HEK293T (cell line): Measurements from ENCODE around the gene CCDC30.

Experiments
- CTCF ChIA-PET: fragments of 350-600 bp; formaldehyde crosslinking; extraction: SDS; loops from one replicate; lab custom pipeline; 2021; ENCODE audit warnings: antibody characterized with exemption, inconsistent platforms; lab: Yijun Ruan, JAX
- POLR2A ChIA-PET: fragments of 350-600 bp; formaldehyde crosslinking; extraction: SDS; loops from one replicate; lab custom pipeline; 2020; ENCODE audit warnings: antibody characterized with exemption, inconsistent platforms; lab: Yijun Ruan, JAX
- DNase-seq: peaks from one replicate; pipeline ENCODE4 v3.0.0; 2012; ENCODE audit warnings: mixed read lengths; ENCODE audit errors: extremely low spot score
- ARNT ChIP-seq: fragments of 450-650 bp; IDR thresholded peaks from 2 replicates; pipeline ENCODE4 v1.6.1; 2017; ENCODE audit warnings: mild to moderate bottlenecking
- BHLHE40 ChIP-seq: fragments of 450-650 bp; IDR thresholded peaks from 2 replicates; pipeline ENCODE4 v1.6.1; 2016; ENCODE audit warnings: mild to moderate bottlenecking, moderate library complexity, borderline replicate concordance
- CTBP1 ChIP-seq: fragments of 450-650 bp; IDR thresholded peaks from 2 replicates; pipeline ENCODE4 v1.6.1; 2016; ENCODE audit warnings: borderline replicate concordance
- ELF4 ChIP-seq: fragments of 450-650 bp; IDR thresholded peaks from 2 replicates; pipeline ENCODE4 v1.6.1; 2017; ENCODE audit warnings: antibody characterized with exemption
- FOXA1 ChIP-seq: fragments of 450-650 bp; IDR thresholded peaks from 2 replicates; pipeline ENCODE4 v1.6.1; 2016; ENCODE audit warnings: mild to moderate bottlenecking
- FOXK2 ChIP-seq: fragments of 450-650 bp; IDR thresholded peaks from 2 replicates; pipeline ENCODE4 v1.6.1; 2016; ENCODE audit warnings: mild to moderate bottlenecking
- FOXM1 ChIP-seq: fragments of 450-650 bp; IDR thresholded peaks from 2 replicates; pipeline ENCODE4 v1.6.1; 2017; ENCODE audit warnings: mild to moderate bottlenecking, borderline replicate concordance
- HDGF ChIP-seq: fragments of 450-650 bp; IDR thresholded peaks from 2 replicates; pipeline ENCODE4 v1.6.1; 2017; ENCODE audit warnings: antibody characterized with exemption, borderline replicate concordance
- L3MBTL2 ChIP-seq: fragments of 450-650 bp; conservative IDR thresholded peaks from 2 replicates; pipeline ENCODE4 v1.6.1; 2016; ENCODE audit warnings: mild to moderate bottlenecking
- LEF1 ChIP-seq: fragments of 450-650 bp; IDR thresholded peaks from 2 replicates; pipeline ENCODE4 v1.6.1; 2017; ENCODE audit warnings: mild to moderate bottlenecking, borderline replicate concordance
- NFRKB ChIP-seq: fragments of 450-650 bp; IDR thresholded peaks from 2 replicates; pipeline ENCODE4 v1.6.1; 2016; ENCODE audit warnings: mild to moderate bottlenecking, moderate library complexity
- SP1 ChIP-seq: fragments of 450-650 bp; IDR thresholded peaks from 2 replicates; pipeline ENCODE4 v1.6.1; 2017
- SUZ12 ChIP-seq: fragments of 450-650 bp; IDR thresholded peaks from 2 replicates; pipeline ENCODE4 v1.6.1; 2016; ENCODE audit warnings: mild to moderate bottlenecking
- TARDBP ChIP-seq: fragments of 450-650 bp; IDR thresholded peaks from 2 replicates; pipeline ENCODE4 v1.6.1; 2016
- ZNF384 ChIP-seq: fragments of 450-650 bp; IDR thresholded peaks from 2 replicates; pipeline ENCODE4 v1.6.1; 2016
- TF ChIP-seq, protein P1 (sequence below): fragments of 450-650 bp; IDR thresholded peaks from 2 replicates; pipeline ENCODE4 v1.6.1; 2016

CCDC30 gene

DNA sequence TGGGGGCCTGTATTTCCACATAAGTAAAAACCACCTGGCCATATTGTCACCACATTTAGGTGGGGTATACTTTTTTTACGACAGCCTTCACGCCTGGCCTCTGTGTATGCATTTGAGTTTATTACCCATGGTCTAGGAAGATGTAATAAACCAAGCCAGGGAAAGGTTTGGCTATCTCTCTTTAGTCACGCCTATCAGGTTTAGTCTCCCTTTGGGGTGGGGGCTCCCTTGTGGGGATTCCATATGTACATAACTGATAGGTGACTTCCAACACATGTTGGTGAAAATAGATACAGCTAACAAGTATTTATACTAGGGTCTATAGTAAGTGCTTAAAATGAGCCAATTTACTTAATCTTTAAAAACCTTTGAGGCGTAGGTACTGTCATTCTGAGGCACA is 223.3 kb downstream of the CCDC30 start:
- no peak for TF ChIP-seq ELF4
- no peak for TF ChIP-seq FOXA1
- no peak for TF ChIP-seq FOXM1
- no peak for TF ChIP-seq NFRKB
- TF ChIP-seq TARDBP, result no peak
- TF ChIP-seq L3MBTL2, result no peak
- TF ChIP-seq ZNF384, result no peak
- no peak for TF ChIP-seq HDGF
- no peak for TF ChIP-seq SUZ12
- no peak for TF ChIP-seq BHLHE40
- no peak for TF ChIP-seq SP1
- TF ChIP-seq ARNT, result no peak
- no peak for TF ChIP-seq LEF1
- TF ChIP-seq, protein P1, sequence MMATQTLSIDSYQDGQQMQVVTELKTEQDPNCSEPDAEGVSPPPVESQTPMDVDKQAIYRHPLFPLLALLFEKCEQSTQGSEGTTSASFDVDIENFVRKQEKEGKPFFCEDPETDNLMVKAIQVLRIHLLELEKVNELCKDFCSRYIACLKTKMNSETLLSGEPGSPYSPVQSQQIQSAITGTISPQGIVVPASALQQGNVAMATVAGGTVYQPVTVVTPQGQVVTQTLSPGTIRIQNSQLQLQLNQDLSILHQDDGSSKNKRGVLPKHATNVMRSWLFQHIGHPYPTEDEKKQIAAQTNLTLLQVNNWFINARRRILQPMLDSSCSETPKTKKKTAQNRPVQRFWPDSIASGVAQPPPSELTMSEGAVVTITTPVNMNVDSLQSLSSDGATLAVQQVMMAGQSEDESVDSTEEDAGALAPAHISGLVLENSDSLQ, result no peak
- no peak for TF ChIP-seq CTBP1
- TF ChIP-seq FOXK2, result no peak
- DNase-seq, result no peak
- ChIA-PET CTCF (no interaction called here), POLR2A (interaction anchor here (0.5 to 1.4 kb wide), 3 partner anchors 28 to 286 kb away, joined by 3 to 4 read pairs (median 3); partner anchors contain the start of gene PPIH)

GRCh38 chr1:42689912-42690311 is 226.8 kb downstream of the CCDC30 start:
- no peak for TF ChIP-seq L3MBTL2
- no peak for TF ChIP-seq CTBP1
- TF ChIP-seq ARNT, result no peak
- no peak for TF ChIP-seq ELF4
- TF ChIP-seq SP1, result no peak
- no peak for TF ChIP-seq SUZ12
- TF ChIP-seq TARDBP, result no peak
- CTCF ChIA-PET, result interaction anchor here (1.3 to 1.4 kb wide), 2 partner anchors 76 to 112 kb away, joined by 3 to 5 read pairs; no protein-coding TSS in a partner anchor
- DNase-seq, result no peak
- POLR2A ChIA-PET, result interaction anchor here (1.6 to 3.3 kb wide), 2 partner anchors 32 to 76 kb away, joined by 6 to 12 read pairs; partner anchors contain the start of genes C1orf50, P3H1 and PPIH

- ChIA-PET POLR2A (interaction anchor here (1.3 to 3.3 kb wide), 4 partner anchors 9 to 76 kb away, joined by 3 to 31 read pairs (median 9); partner anchors contain the start of genes C1orf50, P3H1, PPIH and YBX1), CTCF (interaction anchor here (1.3 to 1.4 kb wide), 2 partner anchors 75 to 112 kb away, joined by 3 to 5 read pairs; no protein-coding TSS in a partner anchor)
- no peak for DNase-seq
- TF ChIP-seq ELF4, result no peak
- TF ChIP-seq LEF1, result no peak
- no peak for TF ChIP-seq FOXK2
- no peak for TF ChIP-seq SP1
- no peak for TF ChIP-seq ARNT
- no peak for TF ChIP-seq CTBP1
- TF ChIP-seq, protein P1, result no peak
- no peak for TF ChIP-seq L3MBTL2
- TF ChIP-seq FOXM1, result no peak
- no peak for TF ChIP-seq ZNF384
- no peak for TF ChIP-seq BHLHE40
- no peak for TF ChIP-seq SUZ12
- TF ChIP-seq HDGF, result no peak
- TF ChIP-seq NFRKB, result no peak
- no peak for TF ChIP-seq TARDBP
- TF ChIP-seq FOXA1, result no peak
Measured at GRCh38 chr1:42690477-42691156, 227.5 kb downstream of the CCDC30 start.

DNA sequence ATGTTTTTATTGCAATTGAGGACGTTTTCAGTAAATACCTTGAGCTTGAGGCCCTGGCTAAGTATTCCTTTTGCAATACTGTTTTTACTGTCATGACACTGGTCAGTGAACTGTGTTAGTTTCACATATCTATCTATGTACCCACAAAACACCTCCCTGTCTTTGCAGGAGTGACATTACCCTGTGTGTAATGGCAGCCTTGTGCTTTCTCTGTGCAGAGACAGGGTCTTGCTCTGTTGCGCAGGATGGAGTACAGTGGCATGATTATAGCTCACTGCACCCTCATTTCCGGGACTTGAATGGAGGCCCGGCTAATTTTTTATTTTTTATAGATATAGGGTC is 228.0 kb downstream of the CCDC30 start:
- POLR2A ChIA-PET, result interaction anchor here (1.3 to 3.3 kb wide), 4 partner anchors 9 to 75 kb away, joined by 3 to 31 read pairs (median 9); partner anchors contain the start of genes C1orf50, P3H1, PPIH and YBX1
- DNase-seq, result no peak
- CTCF ChIA-PET, result interaction anchor here (1.3 to 1.4 kb wide), 2 partner anchors 75 to 113 kb away, joined by 3 to 5 read pairs; no protein-coding TSS in a partner anchor
- no peak for TF ChIP-seq CTBP1
- no peak for TF ChIP-seq BHLHE40
- TF ChIP-seq NFRKB, result no peak
- no peak for TF ChIP-seq FOXK2
- no peak for TF ChIP-seq LEF1

- no peak for DNase-seq
- TF ChIP-seq CTBP1 (no peak), TARDBP (no peak), FOXM1 (no peak), NFRKB (no peak), LEF1 (no peak), ELF4 (no peak), BHLHE40 (no peak), SUZ12 (no peak)
- CTCF ChIA-PET, result no interaction called here
- POLR2A ChIA-PET, result interaction anchor here (0.9 to 3.3 kb wide), 3 partner anchors 10 to 74 kb away, joined by 4 to 31 read pairs (median 12); partner anchors contain the start of genes C1orf50, P3H1, PPIH and YBX1
Measured at GRCh38 chr1:42692461-42692860, 229.4 kb downstream of the CCDC30 start.

- POLR2A ChIA-PET, result interaction anchor here (0.9 to 3.1 kb wide), 2 partner anchors 11 to 74 kb away, joined by 4 to 31 read pairs; partner anchors contain the start of genes C1orf50, P3H1 and YBX1
- DNase-seq, result no peak
- no peak for TF ChIP-seq SUZ12
- TF ChIP-seq ELF4, result no peak
- no peak for TF ChIP-seq HDGF
- no peak for TF ChIP-seq FOXA1
- TF ChIP-seq NFRKB, result no peak
- TF ChIP-seq, protein P1, result no peak
- no peak for TF ChIP-seq L3MBTL2
- TF ChIP-seq ZNF384, result no peak
- TF ChIP-seq FOXM1, result no peak
- TF ChIP-seq CTBP1, result no peak
- no peak for TF ChIP-seq LEF1
- TF ChIP-seq SP1, result no peak
- no peak for TF ChIP-seq TARDBP
- TF ChIP-seq ARNT, result no peak
- CTCF ChIA-PET, result no interaction called here
Measured at GRCh38 chr1:42692911-42693310, 229.8 kb downstream of the CCDC30 start.
